Anterior cingulate cortex (tissue), 58 donors: ENCODE data around the gene CTAGE8.
"Not testable (repeated sequence)": the region's sequence is repeated elsewhere in the genome, so short reads cannot be mapped to it uniquely, and the experiment has no call there.

Source experiments
- DNase-seq, 58 donors: peaks; one replicate each; lab custom pipeline; 2025; lab: John Stamatoyannopoulos, UW

Gene CTAGE8

GRCh38 chr7:144262128-144262527, 7.0 kb downstream of the CTAGE8 start:
- not testable (repeated sequence) for DNase-seq

DNA sequence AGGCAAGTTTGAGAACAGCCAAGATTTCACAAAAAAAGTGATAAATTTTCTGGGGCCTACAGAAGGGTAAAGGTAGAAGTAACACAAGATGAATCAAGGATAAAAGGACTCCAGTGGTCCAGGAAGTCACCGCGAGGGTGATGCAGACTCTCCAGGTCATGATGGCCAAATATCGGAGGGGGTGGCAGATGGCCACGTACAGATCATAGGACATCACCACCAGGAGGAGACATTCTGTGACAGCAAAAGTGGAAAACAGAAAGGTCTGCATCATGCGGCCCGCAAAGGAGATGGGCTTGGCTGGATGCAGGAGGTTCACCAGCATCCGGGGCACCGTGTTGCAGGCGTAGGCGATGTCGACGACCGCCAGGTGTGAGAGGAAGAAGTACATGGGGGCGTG, 10.0 kb downstream of the CTAGE8 start:
- not testable (repeated sequence) for DNase-seq

GRCh38 chr7:144256112-144256511, 13.0 kb downstream of the CTAGE8 start:
- no peak for DNase-seq

GRCh38 chr7:144255471-144255897, 13.6 kb downstream of the CTAGE8 start:
- no peak for DNase-seq

DNA sequence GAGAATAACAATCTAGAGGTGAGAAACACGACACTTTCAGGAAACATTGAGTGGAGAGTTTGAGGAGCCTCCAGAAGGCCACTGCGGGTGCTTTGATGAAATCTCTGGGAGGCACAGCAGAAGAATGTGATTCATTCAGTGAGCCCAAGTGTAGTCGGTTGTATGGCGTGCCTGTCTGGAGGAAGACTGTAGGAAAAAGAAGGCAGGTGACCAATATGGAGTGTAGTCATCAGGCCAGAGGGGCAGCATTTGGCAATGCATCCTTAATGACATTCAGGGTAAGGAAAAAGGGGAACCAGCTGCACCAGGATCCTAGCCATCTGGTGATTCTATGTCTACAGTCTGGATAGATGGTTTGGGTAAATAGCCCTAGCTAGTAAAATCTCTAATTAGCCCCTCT, 16.8 kb downstream of the CTAGE8 start:
- DNase-seq = not testable (repeated sequence)

DNA sequence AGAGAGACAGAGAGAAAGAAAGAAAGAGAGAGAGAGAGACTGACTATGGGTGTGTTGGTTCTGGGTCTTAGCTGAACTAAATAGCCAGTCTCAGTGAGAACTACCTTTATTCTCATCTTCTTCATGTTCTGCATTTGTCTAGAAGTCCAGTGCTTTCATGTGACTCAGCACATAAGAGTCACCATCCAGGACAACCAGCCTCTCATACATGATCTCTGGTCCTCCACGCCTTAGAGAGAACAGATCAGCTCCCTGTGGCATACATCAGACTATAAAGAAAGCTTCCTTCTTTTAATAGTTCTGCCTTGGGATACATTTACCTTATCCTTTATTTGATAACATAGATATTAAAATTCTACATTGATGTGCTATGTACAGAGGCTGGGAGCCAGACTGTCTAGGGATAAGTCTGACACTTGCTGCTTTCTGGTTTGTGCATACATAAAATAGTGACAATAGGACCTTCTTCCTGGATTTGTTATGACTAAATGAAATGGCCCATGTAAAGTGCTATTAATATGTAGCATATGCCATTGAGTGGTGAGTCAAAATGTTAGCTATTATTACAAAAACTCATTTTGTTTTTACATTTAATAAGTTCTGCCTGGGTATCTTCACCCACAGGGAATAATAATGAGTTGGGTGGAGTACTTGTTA, 21.3 kb downstream of the CTAGE8 start:
- not testable (repeated sequence) for DNase-seq

DNA sequence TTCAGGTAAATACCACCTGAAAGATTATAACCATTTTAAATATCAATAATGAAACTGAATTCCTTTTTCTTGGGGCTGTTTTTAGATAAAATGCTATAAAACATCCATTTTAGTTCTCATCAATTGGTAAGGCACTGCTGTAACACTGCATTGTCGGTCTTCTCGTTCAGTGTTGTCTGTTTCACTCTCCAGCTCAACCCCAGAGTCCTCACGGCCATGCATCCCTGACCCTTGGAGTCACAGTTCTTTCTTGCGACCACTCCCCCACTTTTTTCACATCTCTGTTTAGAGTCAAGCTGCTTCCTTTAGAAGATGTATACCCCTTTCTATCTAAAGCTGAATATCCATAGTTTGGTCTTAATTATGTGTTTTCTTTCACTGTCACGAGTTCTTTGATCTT, 22.1 kb downstream of the CTAGE8 start:
- not testable (repeated sequence) for DNase-seq

DNA sequence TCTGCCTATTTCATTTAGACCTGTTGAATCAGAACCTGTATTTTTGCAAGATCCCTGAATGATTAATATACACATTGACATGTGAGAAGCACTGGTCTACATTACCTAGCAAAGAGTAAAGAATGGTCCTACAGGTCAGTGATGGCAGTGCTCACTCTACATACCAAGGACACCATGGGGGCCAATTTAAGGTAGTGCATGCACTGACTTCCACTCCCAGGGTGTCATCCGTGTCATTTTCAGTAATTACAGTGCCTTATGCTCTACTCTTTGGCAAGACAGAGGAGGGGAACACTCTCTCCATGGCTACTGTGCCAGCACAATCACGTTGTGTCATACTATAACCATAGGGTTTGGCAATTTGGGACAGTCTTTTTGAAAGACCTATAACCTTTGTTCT, 23.7 kb downstream of the CTAGE8 start:
- DNase-seq = not testable (repeated sequence)

- DNase-seq = not testable (repeated sequence)
Observed at GRCh38 chr7:144239365-144239764, 29.7 kb downstream of the CTAGE8 start, which contains the start of gene OR2A42. Gene OR2A42 (minus strand): TSS chr7:144239605. CDS start chr7:144232843, 6,762 bp downstream.

DNA sequence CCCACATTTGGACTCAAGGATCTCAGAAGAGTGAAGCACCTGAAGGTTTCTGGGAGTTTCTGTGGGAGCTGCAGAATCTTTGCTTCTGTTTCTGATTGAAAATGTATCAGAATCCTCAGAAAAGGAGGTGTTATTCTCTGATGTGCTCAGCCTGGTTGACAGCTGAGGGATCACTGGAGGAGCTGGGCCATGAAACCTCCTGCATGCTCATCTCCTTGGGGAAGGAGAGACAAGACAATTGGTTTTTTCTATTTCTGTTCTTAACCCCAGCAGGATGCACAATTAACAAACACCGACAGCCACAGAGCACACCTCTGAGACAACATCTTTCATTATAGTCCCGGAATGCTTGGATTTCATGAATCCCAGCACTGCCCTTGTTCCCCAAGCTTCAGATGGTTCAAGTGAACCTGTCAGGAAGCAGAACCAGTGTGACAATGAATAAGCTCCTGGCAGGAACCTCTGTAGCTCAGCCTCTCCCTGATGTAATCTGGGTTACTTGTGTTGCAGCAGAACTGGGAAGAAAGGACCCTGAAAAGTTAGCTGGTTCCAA, 30.5 kb downstream of the CTAGE8 start:
- DNase-seq = not testable (repeated sequence)

DNA sequence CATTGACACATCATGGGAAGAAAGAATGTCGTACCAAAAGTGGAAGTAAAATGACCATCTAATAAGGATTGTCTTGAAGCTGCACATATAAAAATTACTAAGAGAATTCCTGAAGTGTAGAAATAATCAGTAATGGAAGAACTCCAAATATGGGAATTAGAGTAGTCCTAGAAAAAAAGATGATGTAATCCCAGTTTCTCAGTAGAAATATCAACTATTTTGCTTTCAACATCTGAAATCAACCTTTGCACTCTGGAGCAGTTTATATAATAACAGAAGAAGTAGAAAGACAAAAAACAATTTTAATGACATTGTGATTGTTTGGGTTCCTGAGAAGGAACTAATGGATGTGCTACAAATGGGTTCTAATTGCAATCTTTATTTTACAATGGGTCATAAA, 36.0 kb downstream of the CTAGE8 start:
- DNase-seq = not testable (repeated sequence)

GRCh38 chr7:144231027-144231426, 38.1 kb downstream of the CTAGE8 start:
- DNase-seq = not testable (repeated sequence)

DNA sequence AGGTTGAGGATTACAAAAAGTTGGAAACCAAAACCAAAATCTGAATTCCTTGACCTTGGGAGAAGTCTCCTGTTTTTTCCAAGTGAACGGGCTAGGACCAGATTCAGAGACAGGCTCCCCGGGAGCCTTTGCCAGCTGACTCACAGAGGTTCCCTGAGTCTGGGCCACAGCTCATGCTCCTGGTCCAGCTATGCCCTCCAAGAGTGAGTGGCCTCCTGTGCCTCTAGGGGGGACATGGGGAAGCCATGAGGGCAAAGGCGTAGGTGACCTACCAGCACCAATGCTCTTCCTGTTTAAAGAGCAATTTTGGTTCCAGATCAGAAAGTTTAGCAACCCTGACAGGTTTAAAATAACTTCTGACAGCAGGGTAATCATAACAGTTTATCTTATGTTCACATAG, 40.3 kb downstream of the CTAGE8 start:
- DNase-seq = not testable (repeated sequence)

DNA sequence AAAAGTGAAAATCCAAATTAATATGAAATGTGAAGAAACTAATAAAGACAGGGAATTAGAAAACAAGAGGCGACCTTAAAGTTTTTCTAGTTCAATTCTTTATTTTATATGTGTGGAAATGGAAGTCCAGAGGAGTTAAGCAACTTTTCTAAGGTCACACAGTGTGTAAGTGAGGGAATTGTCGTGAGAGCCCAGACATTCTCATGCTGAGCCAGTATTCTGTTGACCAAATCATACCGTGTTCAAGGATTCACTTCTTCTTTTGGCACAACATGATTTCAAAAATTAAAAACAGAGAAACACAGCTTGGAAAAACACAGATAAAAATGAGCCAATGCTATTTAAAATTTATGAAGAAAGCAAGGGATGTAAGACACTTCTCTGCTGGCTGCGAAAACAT, 42.2 kb downstream of the CTAGE8 start:
- DNase-seq = not testable (repeated sequence)

DNA sequence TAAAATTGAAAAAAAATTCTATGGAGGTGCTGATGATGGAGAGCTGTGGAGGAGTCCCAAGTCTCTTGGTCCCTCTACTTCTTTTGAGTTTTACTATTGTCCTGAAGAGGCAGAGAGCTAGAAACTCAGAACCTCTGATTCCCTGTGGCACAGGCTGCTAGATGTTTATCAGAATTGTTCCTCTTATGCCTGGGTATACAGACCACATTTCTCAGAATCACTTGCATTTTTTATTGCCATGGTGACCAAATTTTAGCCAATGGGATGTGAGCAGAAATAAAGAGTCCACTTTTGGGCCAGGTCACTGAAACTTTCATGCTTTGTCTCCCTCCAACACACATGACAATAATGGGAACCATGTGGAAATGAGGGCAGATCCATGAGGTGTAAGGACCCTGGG, 45.4 kb downstream of the CTAGE8 start:
- DNase-seq = not testable (repeated sequence)

- not testable (repeated sequence) for DNase-seq
Observed at GRCh38 chr7:144220531-144220930, 48.6 kb downstream of the CTAGE8 start.

DNA sequence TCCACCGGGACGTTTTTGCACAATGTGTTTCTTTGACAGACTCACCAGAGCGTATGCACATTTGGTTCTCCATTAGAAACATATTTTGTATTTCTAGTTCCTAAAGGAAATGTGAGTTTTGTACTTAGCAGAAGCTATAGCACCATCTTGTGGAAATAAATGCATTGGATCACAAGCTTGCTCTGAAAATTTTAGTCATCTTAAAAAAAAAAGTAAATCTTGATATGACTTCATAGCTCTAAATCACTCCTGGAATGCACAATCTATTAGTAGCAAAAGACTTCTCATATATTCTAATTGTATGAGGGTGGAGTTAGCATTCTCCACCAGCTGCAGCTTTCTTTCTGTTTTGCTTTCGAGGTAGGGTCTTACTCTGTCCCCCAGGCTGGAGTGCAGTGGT, 49.9 kb downstream of the CTAGE8 start:
- DNase-seq = not testable (repeated sequence)

DNA sequence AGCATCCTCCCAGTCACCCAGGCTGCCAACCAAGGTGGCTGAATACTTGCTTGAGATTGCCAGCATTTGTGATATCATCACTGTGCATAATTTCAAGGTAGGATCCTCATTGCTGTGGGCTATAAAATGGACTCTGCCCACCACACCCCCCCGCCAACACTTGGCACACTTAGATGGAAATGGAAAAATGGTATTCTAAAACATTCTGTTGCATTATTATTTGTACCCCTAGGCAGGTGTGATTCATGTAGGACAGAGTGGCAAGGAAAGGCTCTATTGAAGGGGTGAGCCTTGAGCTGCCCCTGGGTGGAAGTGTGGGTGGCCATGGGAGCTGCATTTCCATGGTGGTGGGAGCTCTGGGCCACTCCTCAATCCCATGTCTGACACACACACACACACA, 50.5 kb downstream of the CTAGE8 start:
- DNase-seq = not testable (repeated sequence)

DNA sequence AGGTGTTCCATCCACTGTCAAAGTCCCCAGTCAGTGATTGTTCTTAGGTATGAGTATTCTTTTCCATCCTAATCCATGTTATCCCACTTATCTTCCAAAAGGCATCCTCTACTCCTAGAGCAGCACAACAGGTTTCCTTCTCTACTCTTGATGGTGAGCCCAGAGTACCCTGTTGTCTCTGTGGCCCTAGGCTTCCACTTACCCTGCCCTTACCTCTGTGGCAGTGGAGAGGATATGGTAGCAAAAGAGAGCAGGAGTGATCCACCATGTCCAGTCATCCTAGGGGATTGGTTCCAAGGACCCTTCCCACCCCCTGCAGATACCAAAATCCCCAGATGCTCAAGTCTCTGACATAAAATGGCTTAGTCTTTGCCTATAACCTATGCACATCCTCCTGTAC, 51.9 kb downstream of the CTAGE8 start:
- not testable (repeated sequence) for DNase-seq
